Measurements from ENCODE around the gene ARHGAP10. TPM values are rescaled to one million over a fixed set of nuclear protein-coding genes. Genes with fewer than 3 reads are reported as not detected.
"Not testable (repeated sequence)": the region's sequence is repeated elsewhere in the genome, so short reads cannot be mapped to it uniquely, and the experiment has no call there.

The ARHGAP10 gene
- total and polyA plus RNA-seq, 4 experiments from 2014 or later: 6.4 to 8.3 (median 7.8) TPM

DNA sequence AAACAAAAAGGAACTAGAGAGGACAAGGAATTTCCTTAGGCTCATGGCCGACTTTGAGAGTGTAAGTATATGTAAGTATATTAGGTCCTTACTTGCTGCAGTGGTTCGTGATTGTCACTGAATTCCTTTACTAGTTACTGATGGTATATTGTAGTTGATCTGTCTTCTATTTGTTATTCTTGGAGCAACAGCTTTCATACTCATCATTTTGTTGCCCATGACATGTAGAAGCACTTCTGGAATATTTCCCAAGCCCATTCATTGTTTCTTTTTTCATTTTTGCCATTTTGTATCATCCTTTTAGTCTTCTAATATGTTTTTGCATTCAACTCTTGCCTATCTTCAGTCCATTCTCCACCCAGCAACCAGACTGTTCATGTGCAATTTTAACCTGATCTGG lies 170.0 kb downstream of the ARHGAP10 start:
- ChIA-PET CTCF (ENCODE audit: partially characterized antibody) (no interaction called here), POLR2A (ENCODE audit: partially characterized antibody) (no interaction called here)
- no peaks in the 10 kb centered on the region for H3K9me3 ChIP-seq (ENCODE audit: control insufficient read depth in 1 of 2, low read length in 2 of 2)
- Mint-ChIP-seq H3K4me1 (no peaks in the 10 kb centered on the region), H3K9me3 (peaks cover 3 to 18% (median 14%) of the 10 kb centered on the region in 8 donors), H3K27ac (no peak overlapping the region), H3K4me3 (no peak overlapping the region), H3K36me3 (peaks cover 14 to 34% of the 10 kb centered on the region in 2 donors), H3K27me3 (no peaks in the 10 kb centered on the region)
- no peaks in the 10 kb centered on the region for H3K36me3 ChIP-seq (ENCODE audit: insufficient read depth, low read length)
- H3K4me3 ChIP-seq (ENCODE audit: low read length in 2 of 2): no peak overlapping the region
- H3K4me1 ChIP-seq (ENCODE audit: insufficient read depth, low read length): no peaks in the 10 kb centered on the region
- no peaks in the 10 kb centered on the region for H3K27me3 ChIP-seq (ENCODE audit: insufficient read depth, low read length)
- intact Hi-C loops (cut with micrococcal nuclease): no loop called here
- DNase-seq: no peak
- H3K27ac ChIP-seq (ENCODE audit: low read depth, low read length): no peak overlapping the region

DNA sequence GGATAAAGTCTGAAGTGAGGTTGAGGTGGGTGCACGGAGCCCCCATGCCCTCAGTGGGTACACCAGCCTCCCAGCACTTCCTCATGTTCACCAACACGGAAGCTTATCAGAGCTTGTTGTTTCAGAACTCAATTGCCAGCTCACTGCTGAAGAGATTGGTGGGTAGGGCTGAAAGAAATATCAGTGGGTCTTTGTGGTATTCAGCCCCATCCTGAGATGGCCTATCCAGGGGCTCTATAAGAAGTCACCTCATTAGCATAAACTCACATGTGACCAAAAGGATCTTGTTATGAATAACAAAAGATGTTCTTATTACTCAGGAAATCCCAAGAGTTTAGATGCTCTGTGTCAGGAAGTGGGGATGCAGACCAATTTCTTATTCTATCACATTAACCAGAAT lies 177.3 kb downstream of the ARHGAP10 start:
- Histone ChIP-seq H3K27ac (ENCODE audit: low read depth, low read length) (no peak overlapping the region), H3K9me3 (ENCODE audit: control insufficient read depth in 1 of 2, low read length in 2 of 2) (no peaks in the 10 kb centered on the region), H3K36me3 (ENCODE audit: insufficient read depth, low read length) (no peaks in the 10 kb centered on the region), H3K4me1 (ENCODE audit: insufficient read depth, low read length) (no peaks in the 10 kb centered on the region), H3K4me3 (ENCODE audit: low read length in 2 of 2) (no peak overlapping the region), H3K27me3 (ENCODE audit: insufficient read depth, low read length) (no peaks in the 10 kb centered on the region)
- Mint-ChIP-seq H3K9me3 (peaks cover 0 to 8% (median 2%) of the 10 kb centered on the region in 8 donors), H3K4me1 (no peaks in the 10 kb centered on the region), H3K27ac (peak overlapping the region in 1 of 7 donors; percentile 21), H3K4me3 (no peak overlapping the region), H3K27me3 (no peaks in the 10 kb centered on the region), H3K36me3 (peaks cover 25 to 30% of the 10 kb centered on the region in 2 donors)
- ChIA-PET CTCF (ENCODE audit: partially characterized antibody) (interaction anchor here (1.6 to 2.1 kb wide), 2 partner anchors 14 to 42 kb away, joined by 4 to 7 read pairs; no protein-coding TSS in a partner anchor), POLR2A (ENCODE audit: partially characterized antibody) (no interaction called here)
- intact Hi-C loops (cut with micrococcal nuclease): no loop called here
- DNase-seq: no peak

- ChIA-PET CTCF (ENCODE audit: partially characterized antibody) (interaction anchor here (1.6 to 2.1 kb wide), 3 partner anchors 15 to 43 kb away, joined by 4 to 7 read pairs (median 6); no protein-coding TSS in a partner anchor), POLR2A (ENCODE audit: partially characterized antibody) (no interaction called here)
- intact Hi-C loops (cut with micrococcal nuclease): no loop called here
- Histone ChIP-seq H3K27me3 (ENCODE audit: insufficient read depth, low read length) (no peaks in the 10 kb centered on the region), H3K9me3 (ENCODE audit: control insufficient read depth in 1 of 2, low read length in 2 of 2) (no peaks in the 10 kb centered on the region), H3K27ac (ENCODE audit: low read depth, low read length) (no peak overlapping the region), H3K36me3 (ENCODE audit: insufficient read depth, low read length) (no peaks in the 10 kb centered on the region), H3K4me1 (ENCODE audit: insufficient read depth, low read length) (no peaks in the 10 kb centered on the region), H3K4me3 (ENCODE audit: low read length in 2 of 2) (no peak overlapping the region)
- H3K4me3 Mint-ChIP-seq: no peak overlapping the region
- peaks cover 34 to 41% of the 10 kb centered on the region in 2 donors for H3K36me3 Mint-ChIP-seq
- peaks cover 0 to 5% (median 2%) of the 10 kb centered on the region in 8 donors for H3K9me3 Mint-ChIP-seq
- DNase-seq: no peak
- no peaks in the 10 kb centered on the region for H3K27me3 Mint-ChIP-seq
- H3K4me1 Mint-ChIP-seq: no peaks in the 10 kb centered on the region
- H3K27ac Mint-ChIP-seq: peak overlapping the region in 1 of 7 donors; percentile 82
Observed at GRCh38 chr4:147910315-147910714, 178.4 kb downstream of the ARHGAP10 start.

- H3K27ac ChIP-seq (ENCODE audit: low read depth, low read length); H3K4me3 Mint-ChIP-seq; H3K9me3 ChIP-seq (ENCODE audit: control insufficient read depth in 1 of 2, low read length in 2 of 2); DNase-seq; H3K27ac Mint-ChIP-seq; H3K4me3 ChIP-seq (ENCODE audit: low read length in 2 of 2); H3K4me1 ChIP-seq (ENCODE audit: insufficient read depth, low read length); H3K9me3 Mint-ChIP-seq; POLR2A ChIA-PET (ENCODE audit: partially characterized antibody); H3K36me3 ChIP-seq (ENCODE audit: insufficient read depth, low read length); intact Hi-C loops (cut with micrococcal nuclease); H3K4me1 Mint-ChIP-seq; H3K27me3 ChIP-seq (ENCODE audit: insufficient read depth, low read length); H3K27me3 Mint-ChIP-seq: not testable (repeated sequence)
- H3K36me3 Mint-ChIP-seq: peaks cover 33 to 35% of the 10 kb centered on the region in 2 donors
- CTCF ChIA-PET (ENCODE audit: partially characterized antibody): interaction anchor here (1.1 kb wide), 1 partner anchor 21 kb away, joined by 3 read pairs; no protein-coding TSS in a partner anchor
Observed at GRCh38 chr4:147912106-147912505, 180.2 kb downstream of the ARHGAP10 start.

GRCh38 chr4:147913137-147913536 lies 181.2 kb downstream of the ARHGAP10 start:
- POLR2A ChIA-PET (ENCODE audit: partially characterized antibody): no interaction called here

GRCh38 chr4:147916351-147916750 lies 184.5 kb downstream of the ARHGAP10 start:
- no peak overlapping the region for H3K4me3 ChIP-seq (ENCODE audit: low read length in 2 of 2)
- peaks cover 24 to 37% of the 10 kb centered on the region in 2 donors for H3K36me3 Mint-ChIP-seq
- H3K9me3 ChIP-seq (ENCODE audit: control insufficient read depth in 1 of 2, low read length in 2 of 2): no peaks in the 10 kb centered on the region
- H3K27me3 ChIP-seq (ENCODE audit: insufficient read depth, low read length): no peaks in the 10 kb centered on the region
- ChIA-PET POLR2A (ENCODE audit: partially characterized antibody) (no interaction called here), CTCF (ENCODE audit: partially characterized antibody) (interaction anchor here (0.6 to 1.1 kb wide), 3 partner anchors 9 to 67 kb away, joined by 3 to 4 read pairs (median 3); no protein-coding TSS in a partner anchor)
- H3K4me1 Mint-ChIP-seq: no peaks in the 10 kb centered on the region
- H3K4me3 Mint-ChIP-seq: no peak overlapping the region
- H3K27ac Mint-ChIP-seq: no peak overlapping the region
- H3K4me1 ChIP-seq (ENCODE audit: insufficient read depth, low read length): no peaks in the 10 kb centered on the region
- no peaks in the 10 kb centered on the region for H3K36me3 ChIP-seq (ENCODE audit: insufficient read depth, low read length)
- DNase-seq: no peak
- H3K27ac ChIP-seq (ENCODE audit: low read depth, low read length): no peak overlapping the region
- H3K9me3 Mint-ChIP-seq: no peaks in the 10 kb centered on the region
- H3K27me3 Mint-ChIP-seq: no peaks in the 10 kb centered on the region
- intact Hi-C loops (cut with micrococcal nuclease): no loop called here

More at GRCh38 chr4:147913137-147913536, 181.2 kb downstream of the ARHGAP10 start:
- no peak overlapping the region for H3K4me3 ChIP-seq (ENCODE audit: low read length in 2 of 2)
- H3K36me3 ChIP-seq (ENCODE audit: insufficient read depth, low read length): no peaks in the 10 kb centered on the region
- intact Hi-C loops (cut with micrococcal nuclease): no loop called here
- Mint-ChIP-seq H3K27me3 (no peaks in the 10 kb centered on the region), H3K36me3 (peaks cover 32 to 35% of the 10 kb centered on the region in 2 donors), H3K9me3 (no peaks in the 10 kb centered on the region), H3K27ac (no peak overlapping the region), H3K4me1 (no peaks in the 10 kb centered on the region), H3K4me3 (no peak overlapping the region)
- no peaks in the 10 kb centered on the region for H3K9me3 ChIP-seq (ENCODE audit: control insufficient read depth in 1 of 2, low read length in 2 of 2)
- CTCF ChIA-PET (ENCODE audit: partially characterized antibody): no interaction called here
- H3K4me1 ChIP-seq (ENCODE audit: insufficient read depth, low read length): no peaks in the 10 kb centered on the region
- H3K27me3 ChIP-seq (ENCODE audit: insufficient read depth, low read length): no peaks in the 10 kb centered on the region
- H3K27ac ChIP-seq (ENCODE audit: low read depth, low read length): no peak overlapping the region
- no peak for DNase-seq

DNA sequence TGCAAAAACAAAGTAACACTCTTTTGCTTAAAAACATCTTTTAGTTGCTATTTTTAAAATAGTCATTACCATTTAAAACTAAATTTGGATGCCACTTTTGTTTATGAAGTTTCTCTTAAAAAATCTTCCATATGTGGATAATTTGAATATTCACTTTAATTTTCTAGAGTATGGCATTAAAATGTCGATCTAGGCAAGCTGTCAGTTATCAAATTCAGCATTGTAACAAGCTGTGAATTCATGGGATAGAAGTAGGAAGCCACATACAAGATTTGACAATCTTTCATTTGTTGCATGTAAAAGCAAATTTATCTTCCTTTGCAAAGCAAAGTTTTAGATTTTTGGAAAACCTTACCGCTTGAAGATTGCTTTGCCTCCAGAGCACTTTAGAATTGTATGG lies 191.5 kb downstream of the ARHGAP10 start:
- peaks cover 0 to 2% (median 0%) of the 10 kb centered on the region in 8 donors for H3K9me3 Mint-ChIP-seq
- no peaks in the 10 kb centered on the region for H3K36me3 ChIP-seq (ENCODE audit: insufficient read depth, low read length)
- intact Hi-C loops (cut with micrococcal nuclease): no loop called here
- H3K4me3 Mint-ChIP-seq: no peak overlapping the region
- peaks cover 1 to 24% of the 10 kb centered on the region in 2 donors for H3K36me3 Mint-ChIP-seq
- no peaks in the 10 kb centered on the region for H3K4me1 ChIP-seq (ENCODE audit: insufficient read depth, low read length)
- H3K27me3 Mint-ChIP-seq: no peaks in the 10 kb centered on the region
- H3K27ac Mint-ChIP-seq: no peak overlapping the region
- H3K4me1 Mint-ChIP-seq: peaks cover 0 to 6% (median 3%) of the 10 kb centered on the region in 4 donors
- no peaks in the 10 kb centered on the region for H3K27me3 ChIP-seq (ENCODE audit: insufficient read depth, low read length)
- H3K9me3 ChIP-seq (ENCODE audit: control insufficient read depth in 1 of 2, low read length in 2 of 2): no peaks in the 10 kb centered on the region
- ChIA-PET CTCF (ENCODE audit: partially characterized antibody) (no interaction called here), POLR2A (ENCODE audit: partially characterized antibody) (no interaction called here)
- no peak overlapping the region for H3K4me3 ChIP-seq (ENCODE audit: low read length in 2 of 2)
- no peak for DNase-seq
- no peak overlapping the region for H3K27ac ChIP-seq (ENCODE audit: low read depth, low read length)
